CD14-positive monocyte (primary cell): Measurements from ENCODE around the gene DDX51. TPM values are rescaled to one million over a fixed set of nuclear protein-coding genes. Genes with fewer than 3 reads are reported as not detected.
"Not testable (repeated sequence)": the region's sequence is repeated elsewhere in the genome, so short reads cannot be mapped to it uniquely, and the experiment has no call there.

Source experiments
- DNase-seq, 3 donors: peaks; one replicate each; pipeline ENCODE4 v3.0.0-alpha.2; 2011 to 2022
- H2AFZ ChIP-seq: 2 replicates; pipeline ENCODE4 v1.6.0; 2012; ENCODE audit warnings: mild to moderate bottlenecking, low read depth, low read length, inconsistent platforms; ENCODE audit not compliant: insufficient read depth, poor library complexity, severe bottlenecking
- H3K27ac ChIP-seq, 2 donors: 1 replicate in 1 of 2; 2 replicates in 1 of 2; pipeline ENCODE4 v1.5.1; 2012 to 2013; ENCODE audit warnings: low read length in 2 of 2, control low read depth in 1 of 2, inconsistent platforms in 1 of 2, low read depth in 1 of 2, mild to moderate bottlenecking in 1 of 2
- H3K27me3 ChIP-seq, 2 donors: one replicate each; pipeline versions ENCODE4 v1.6.0 to v1.6.1; 2011 to 2013; ENCODE audit warnings: low read length in 2 of 2; ENCODE audit not compliant: control insufficient read depth in 2 of 2, insufficient read depth in 2 of 2
- H3K36me3 ChIP-seq, 2 donors: replicated peaks in 1 of 2; 1 replicate in 1 of 2; 2 replicates in 1 of 2; pipeline versions ENCODE4 v1.5.1 to v1.6.1; 2012 to 2013; ENCODE audit warnings: low read length in 2 of 2, control low read depth in 1 of 2, inconsistent platforms in 1 of 2, mild to moderate bottlenecking in 1 of 2; ENCODE audit not compliant: insufficient read depth in 2 of 2, control insufficient read depth in 1 of 2
- H3K4me1 ChIP-seq, 2 donors: 1 replicate in 1 of 2; 2 replicates in 1 of 2; pipeline versions ENCODE4 v1.5.1 to v1.6.1; 2012 to 2013; ENCODE audit warnings: low read length in 2 of 2, control low read depth in 1 of 2, inconsistent platforms in 1 of 2, mild to moderate bottlenecking in 1 of 2, moderate library complexity in 1 of 2; ENCODE audit not compliant: insufficient read depth in 2 of 2, control insufficient read depth in 1 of 2
- H3K4me2 ChIP-seq: replicated peaks from 2 replicates; pipeline ENCODE3; 2012; ENCODE audit warnings: low read length, moderate library complexity, mild to moderate bottlenecking; ENCODE audit not compliant: poor library complexity, severe bottlenecking; ENCODE audit errors: extremely low read depth
- H3K4me3 ChIP-seq, 3 experiments: fragments of 200-600 bp in 1 of 3; sonication (generic) in 1 of 3; replicated peaks in 1 of 3; 1 replicate in 2 of 3; 2 replicates in 1 of 3; pipeline ENCODE4 v1.5.1; 2011 to 2013; ENCODE audit warnings: low read length in 3 of 3, mild to moderate bottlenecking in 3 of 3, control low read depth in 2 of 3, low read depth in 2 of 3, inconsistent platforms in 1 of 3, moderate library complexity in 1 of 3
- H3K79me2 ChIP-seq: 2 replicates; pipeline ENCODE4 v1.6.0; 2012; ENCODE audit warnings: mild to moderate bottlenecking, control low read depth, inconsistent platforms, low read length, moderate library complexity; ENCODE audit not compliant: insufficient read depth
- H3K9ac ChIP-seq: 2 replicates; pipeline ENCODE4 v1.6.0; 2017; ENCODE audit warnings: low read length, mild to moderate bottlenecking; ENCODE audit not compliant: insufficient read depth, poor library complexity, severe bottlenecking
- H3K9me3 ChIP-seq, 2 donors: replicated peaks in 1 of 2; 1 replicate in 1 of 2; 2 replicates in 1 of 2; pipeline versions ENCODE4 v1.5.1 to v1.6.1; 2012 to 2013; ENCODE audit warnings: low read length in 2 of 2, control low read depth in 1 of 2; ENCODE audit not compliant: control insufficient read depth in 1 of 2, insufficient read depth in 1 of 2
- H4K20me1 ChIP-seq: 2 replicates; pipeline ENCODE4 v1.6.0; 2012; ENCODE audit warnings: mild to moderate bottlenecking, low read length, control low read depth, moderate library complexity; ENCODE audit not compliant: insufficient read depth
- H3K27ac Mint-ChIP-seq, 7 donors: one replicate each; pipeline ENCODE4 v1.8.0; 2020; ENCODE audit warnings: mild to moderate bottlenecking in 7 of 7, mixed read lengths in 7 of 7, moderate library complexity in 6 of 7, inconsistent platforms in 2 of 7
- H3K27me3 Mint-ChIP-seq, 3 donors: one replicate each; pipeline ENCODE4 v1.8.0; 2021 to 2022; ENCODE audit warnings: low read depth in 3 of 3, mild to moderate bottlenecking in 3 of 3, mixed read lengths in 3 of 3, moderate library complexity in 3 of 3, inconsistent platforms in 1 of 3
- H3K36me3 Mint-ChIP-seq, 2 donors: one replicate each; pipeline ENCODE4 v1.8.0; 2020; ENCODE audit warnings: mixed read lengths in 2 of 2, inconsistent platforms in 1 of 2, mild to moderate bottlenecking in 1 of 2
- H3K4me1 Mint-ChIP-seq: one replicate; pipeline ENCODE4 v1.8.0; 2020; ENCODE audit warnings: mild to moderate bottlenecking, mixed read lengths
- H3K4me3 Mint-ChIP-seq, 2 donors: one replicate each; pipeline ENCODE4 v1.8.0; 2020; ENCODE audit warnings: mild to moderate bottlenecking in 2 of 2, mixed read lengths in 2 of 2, moderate library complexity in 1 of 2
- H3K9me3 Mint-ChIP-seq, 7 donors: one replicate each; pipeline ENCODE4 v1.8.0; 2020 to 2022; ENCODE audit warnings: mixed read lengths in 7 of 7, mild to moderate bottlenecking in 6 of 7, moderate library complexity in 6 of 7, inconsistent platforms in 2 of 7
- WGBS: methylation state at CpG from one replicate; pipeline ENCODE4 v1.1.5; 2013; ENCODE audit warnings: missing lambda C conversion rate; ENCODE audit not compliant: insufficient coverage; 5-methylcytosine and 5-hydroxymethylcytosine counted together
- intact Hi-C, 2 donors: fragments of 100-400 bp; cut with micrococcal nuclease; formaldehyde crosslinking; loops; one replicate each; pipeline versions ENCODE4 v1.15.0 to v1.15.1; 2023
- polyA plus RNA-seq, 3 donors: library from polyadenylated mRNA; depleted of rRNA in 1 of 3; unstranded in 2 of 3; stranded (reverse) in 1 of 3; fragments of 300-500 nt in 2 of 3; fragments of >200 nt in 1 of 3; fragmentation: Illumina TruSeq in 2 of 3; gene quantifications; 1 replicate in 2 of 3; 2 replicates in 1 of 3; pipeline ENCODE4 v1.2.3, GENCODE V29; 2012 to 2021
- TF ChIP-seq, protein P1 (sequence below): fragments of 200-600 bp; IDR thresholded peaks from one replicate; pipeline ENCODE4 v1.8.0; 2022; ENCODE audit warnings: antibody characterized with exemption, mild to moderate bottlenecking

The DDX51 gene
- polyA plus RNA-seq, 3 donors: 1.7 to 24.9 (median 2.7) TPM

DNA sequence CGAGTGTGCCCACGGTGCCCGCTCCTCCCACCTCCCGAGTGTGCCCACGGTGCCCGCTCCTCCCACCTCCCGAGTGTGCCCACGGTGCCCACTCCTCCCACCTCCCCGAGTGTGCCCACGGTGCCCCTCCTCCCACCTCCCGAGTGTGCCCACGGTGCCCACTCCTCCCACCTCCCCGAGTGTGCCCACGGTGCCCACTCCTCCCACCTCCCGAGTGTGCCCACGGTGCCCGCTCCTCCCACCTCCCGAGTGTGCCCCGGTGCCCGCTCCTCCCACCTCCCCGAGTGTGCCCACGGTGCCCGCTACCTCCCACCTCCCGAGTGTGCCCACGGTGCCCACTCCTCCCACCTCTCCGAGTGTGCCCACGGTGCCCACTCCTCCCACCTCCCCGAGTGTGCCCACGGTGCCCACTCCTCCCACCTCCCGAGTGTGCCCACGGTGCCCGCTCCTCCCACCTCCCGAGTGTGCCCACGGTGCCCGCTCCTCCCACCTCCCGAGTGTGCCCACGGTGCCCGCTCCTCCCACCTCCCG, 9.4 kb downstream of the DDX51 start:
- H2AFZ ChIP-seq, H3K9ac ChIP-seq, H3K4me2 ChIP-seq, H3K27ac ChIP-seq, H3K4me1 ChIP-seq, DNase-seq, H3K27me3 ChIP-seq, H3K9me3 ChIP-seq, H4K20me1 ChIP-seq, intact Hi-C loops, H3K4me1 Mint-ChIP-seq, H3K4me3 ChIP-seq, H3K9me3 Mint-ChIP-seq, H3K4me3 Mint-ChIP-seq, H3K27ac Mint-ChIP-seq, H3K79me2 ChIP-seq, H3K27me3 Mint-ChIP-seq: not testable (repeated sequence)
- peaks cover 13 to 20% of the 10 kb centered on the region in 2 donors for H3K36me3 Mint-ChIP-seq
- peaks cover 9 to 11% of the 10 kb centered on the region in 2 donors for H3K36me3 ChIP-seq
- 88% methylated on average over 9 of the region's 39 CpGs for WGBS

DNA sequence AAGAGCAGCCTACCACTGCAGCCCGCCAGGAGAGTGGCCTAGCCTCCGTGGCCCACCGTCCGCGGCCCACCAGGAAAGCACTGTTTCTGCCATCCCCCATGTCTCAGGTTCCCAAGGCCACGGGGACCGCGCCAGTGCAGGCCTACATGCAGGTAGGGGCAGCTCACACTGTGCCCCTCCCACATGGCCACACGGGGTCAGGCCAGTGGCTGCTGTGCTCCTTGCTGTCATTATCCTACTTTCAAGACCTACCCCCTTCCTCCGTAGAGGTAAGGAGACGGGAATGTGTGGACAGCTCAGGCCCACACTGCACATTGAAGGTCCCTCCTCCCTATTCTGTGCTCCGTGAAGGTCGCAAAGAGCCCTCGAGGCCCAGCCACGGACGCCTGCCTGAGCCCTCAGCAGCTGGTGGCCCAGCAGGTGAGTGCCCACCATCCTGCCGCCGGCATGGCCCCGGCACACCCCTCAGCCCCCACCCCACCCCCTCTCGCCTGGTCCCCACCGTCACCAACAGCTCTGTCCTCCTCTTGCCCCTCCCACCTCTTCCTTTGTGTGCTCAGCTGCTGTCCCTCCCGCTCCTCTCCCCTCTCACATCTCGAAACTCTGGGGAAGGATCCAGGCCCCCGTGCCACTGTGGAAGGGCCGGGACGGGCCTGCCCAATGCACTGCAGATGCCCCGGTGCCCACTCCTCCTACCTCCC, 10.0 kb downstream of the DDX51 start:
- Mint-ChIP-seq H3K27ac (no peak overlapping the region), H3K36me3 (peaks cover 10 to 16% of the 10 kb centered on the region in 2 donors), H3K9me3 (peaks cover 0 to 9% (median 0%) of the 10 kb centered on the region in 7 donors), H3K4me3 (no peak overlapping the region), H3K27me3 (peaks cover 0 to 5% (median 0%) of the 10 kb centered on the region in 3 donors), H3K4me1 (no peaks in the 10 kb centered on the region)
- no peaks in the 10 kb centered on the region for H3K79me2 ChIP-seq
- WGBS: 88% methylated on average over 22 of the region's 27 CpGs
- no peak overlapping the region for H3K4me2 ChIP-seq
- DNase-seq: no peak
- intact Hi-C loops: no loop called here
- no peaks in the 10 kb centered on the region for H3K9me3 ChIP-seq
- H4K20me1 ChIP-seq: no peaks in the 10 kb centered on the region
- TF ChIP-seq, protein P1, sequence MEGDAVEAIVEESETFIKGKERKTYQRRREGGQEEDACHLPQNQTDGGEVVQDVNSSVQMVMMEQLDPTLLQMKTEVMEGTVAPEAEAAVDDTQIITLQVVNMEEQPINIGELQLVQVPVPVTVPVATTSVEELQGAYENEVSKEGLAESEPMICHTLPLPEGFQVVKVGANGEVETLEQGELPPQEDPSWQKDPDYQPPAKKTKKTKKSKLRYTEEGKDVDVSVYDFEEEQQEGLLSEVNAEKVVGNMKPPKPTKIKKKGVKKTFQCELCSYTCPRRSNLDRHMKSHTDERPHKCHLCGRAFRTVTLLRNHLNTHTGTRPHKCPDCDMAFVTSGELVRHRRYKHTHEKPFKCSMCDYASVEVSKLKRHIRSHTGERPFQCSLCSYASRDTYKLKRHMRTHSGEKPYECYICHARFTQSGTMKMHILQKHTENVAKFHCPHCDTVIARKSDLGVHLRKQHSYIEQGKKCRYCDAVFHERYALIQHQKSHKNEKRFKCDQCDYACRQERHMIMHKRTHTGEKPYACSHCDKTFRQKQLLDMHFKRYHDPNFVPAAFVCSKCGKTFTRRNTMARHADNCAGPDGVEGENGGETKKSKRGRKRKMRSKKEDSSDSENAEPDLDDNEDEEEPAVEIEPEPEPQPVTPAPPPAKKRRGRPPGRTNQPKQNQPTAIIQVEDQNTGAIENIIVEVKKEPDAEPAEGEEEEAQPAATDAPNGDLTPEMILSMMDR: no peak
- no peak overlapping the region for H3K9ac ChIP-seq
- peaks cover 3 to 5% of the 10 kb centered on the region in 2 donors for H3K36me3 ChIP-seq
- H2AFZ ChIP-seq: no peak overlapping the region
- no peak overlapping the region for H3K27ac ChIP-seq
- H3K27me3 ChIP-seq: no peaks in the 10 kb centered on the region
- no peak overlapping the region for H3K4me3 ChIP-seq
- H3K4me1 ChIP-seq: no peaks in the 10 kb centered on the region
